ENCODE measurements around the gene MATR3. TPM values are rescaled to one million over a fixed set of nuclear protein-coding genes. Genes with fewer than 3 reads are reported as not detected.
A peak's percentile ranks its signal among the peaks of the same experiment; 100 is the strongest.

MATR3 gene
- polyA plus RNA-seq, 1 donor from 2014 or later: 1,016 TPM

GRCh38 chr5:139273572-139274289, 19.8 kb upstream of the MATR3 start:
- Histone ChIP-seq H3K9me2 (ENCODE audit: insufficient read depth, low read length) (no peaks in the 10 kb centered on the region), H4K20me1 (ENCODE audit: insufficient read depth) (no peaks in the 10 kb centered on the region), H3K4me3 (ENCODE audit: low read length) (peak overlapping the region; percentile 61), H3K9me3 (ENCODE audit: low read length) (no peaks in the 10 kb centered on the region), H3K27me3 (ENCODE audit: insufficient read depth, low read depth, low read length) (peaks cover 5% of the 10 kb centered on the region), H3K9ac (ENCODE audit: low read length) (peak overlapping the region; percentile 37), H3K27ac (ENCODE audit: low read length) (no peak overlapping the region), H3K79me2 (replicated peaks; ENCODE audit: insufficient read depth, low read length) (no peaks in the 10 kb centered on the region), H3K36me3 (ENCODE audit: insufficient read depth, low read length) (no peaks in the 10 kb centered on the region), H3K4me2 (ENCODE audit: low read length) (peak overlapping the region; percentile 17), H3F3A (ENCODE audit: insufficient read depth, low read length, poor library complexity, severe bottlenecking) (no peaks in the 10 kb centered on the region), H2AFZ (ENCODE audit: low read depth, low read length) (peak overlapping the region; percentile 1)
- TF ChIP-seq CTCF (IDR thresholded peaks at IDR 0.05; ENCODE audit: poor library complexity, severe bottlenecking): no peak
- TF ChIP-seq SMC3 (conservative IDR thresholded peaks at IDR 0.05; ENCODE audit: poor library complexity): no peak

GRCh38 chr5:139275536-139275935, 18.0 kb upstream of the MATR3 start:
- Histone ChIP-seq H4K20me1 (ENCODE audit: insufficient read depth) (no peaks in the 10 kb centered on the region), H3F3A (ENCODE audit: insufficient read depth, low read length, poor library complexity, severe bottlenecking) (no peaks in the 10 kb centered on the region), H3K4me3 (ENCODE audit: low read length) (no peak overlapping the region), H3K4me2 (ENCODE audit: low read length) (no peak overlapping the region), H3K9me3 (ENCODE audit: low read length) (no peaks in the 10 kb centered on the region), H3K27me3 (ENCODE audit: insufficient read depth, low read depth, low read length) (peaks cover 5% of the 10 kb centered on the region), H2AFZ (ENCODE audit: low read depth, low read length) (no peak overlapping the region), H3K9ac (ENCODE audit: low read length) (no peak overlapping the region), H3K79me2 (replicated peaks; ENCODE audit: insufficient read depth, low read length) (no peaks in the 10 kb centered on the region), H3K27ac (ENCODE audit: low read length) (no peak overlapping the region), H3K36me3 (ENCODE audit: insufficient read depth, low read length) (no peaks in the 10 kb centered on the region), H3K9me2 (ENCODE audit: insufficient read depth, low read length) (no peaks in the 10 kb centered on the region)
- no peak for TF ChIP-seq TAF1 (IDR thresholded peaks at IDR 0.05; ENCODE audit: low read depth)
- no peak for TF ChIP-seq EZH2 (IDR thresholded peaks at IDR 0.05; ENCODE audit: borderline replicate concordance, insufficient read depth, low read length, poor library complexity, severe bottlenecking)
- TF ChIP-seq SMC3 (conservative IDR thresholded peaks at IDR 0.05; ENCODE audit: poor library complexity): no peak
- TF ChIP-seq EP300 (conservative IDR thresholded peaks at IDR 0.05; ENCODE audit: poor library complexity, severe bottlenecking): no peak
- TF ChIP-seq REST (IDR thresholded peaks at IDR 0.05; ENCODE audit: borderline replicate concordance): no peak
- TF ChIP-seq CTCF (IDR thresholded peaks at IDR 0.05; ENCODE audit: poor library complexity, severe bottlenecking): no peak
- TF ChIP-seq RAD21 (conservative IDR thresholded peaks at IDR 0.05): no peak
- TF ChIP-seq POLR2AphosphoS5 (IDR thresholded peaks at IDR 0.05): no peak
- no peak for TF ChIP-seq MXI1 (conservative IDR thresholded peaks at IDR 0.05; ENCODE audit: poor library complexity, severe bottlenecking)
